ENCODE results near the gene SPA17.

GRCh38 chr11:124737638-124738305, 64.1 kb downstream of the SPA17 start:
- TF ChIP-seq CTCF (IDR thresholded peaks at IDR 0.05), result no peak
- no peak for TF ChIP-seq POLR2A (IDR thresholded peaks at IDR 0.05)
- TF ChIP-seq EP300 (IDR thresholded peaks at IDR 0.05), result no peak
